ENCODE data around the gene ANKS4B. TPM values are rescaled to one million over a fixed set of nuclear protein-coding genes. Genes with fewer than 3 reads are reported as not detected.
"Not testable (repeated sequence)": the region's sequence is repeated elsewhere in the genome, so short reads cannot be mapped to it uniquely, and the experiment has no call there.

ANKS4B gene
- total RNA-seq, 1 experiment from 2014 or later, result 3.2 TPM

GRCh38 chr16:21239646-21240045, 6.1 kb downstream of the ANKS4B start:
- Mint-ChIP-seq H3K4me1 (ENCODE audit: low read depth, unreplicated experiment) (peaks cover 12% of the 10 kb centered on the region), H3K36me3 (ENCODE audit: insufficient read depth, unreplicated experiment) (no peaks in the 10 kb centered on the region), H3K9me3 (ENCODE audit: low read depth, unreplicated experiment) (no peaks in the 10 kb centered on the region), H3K4me3 (ENCODE audit: low read depth, unreplicated experiment) (no peak overlapping the region), H3K27me3 (ENCODE audit: unreplicated experiment) (no peaks in the 10 kb centered on the region), H3K27ac (ENCODE audit: unreplicated experiment) (no peak overlapping the region)
- DNase-seq, result no peak
- TF ChIP-seq, protein P1, sequence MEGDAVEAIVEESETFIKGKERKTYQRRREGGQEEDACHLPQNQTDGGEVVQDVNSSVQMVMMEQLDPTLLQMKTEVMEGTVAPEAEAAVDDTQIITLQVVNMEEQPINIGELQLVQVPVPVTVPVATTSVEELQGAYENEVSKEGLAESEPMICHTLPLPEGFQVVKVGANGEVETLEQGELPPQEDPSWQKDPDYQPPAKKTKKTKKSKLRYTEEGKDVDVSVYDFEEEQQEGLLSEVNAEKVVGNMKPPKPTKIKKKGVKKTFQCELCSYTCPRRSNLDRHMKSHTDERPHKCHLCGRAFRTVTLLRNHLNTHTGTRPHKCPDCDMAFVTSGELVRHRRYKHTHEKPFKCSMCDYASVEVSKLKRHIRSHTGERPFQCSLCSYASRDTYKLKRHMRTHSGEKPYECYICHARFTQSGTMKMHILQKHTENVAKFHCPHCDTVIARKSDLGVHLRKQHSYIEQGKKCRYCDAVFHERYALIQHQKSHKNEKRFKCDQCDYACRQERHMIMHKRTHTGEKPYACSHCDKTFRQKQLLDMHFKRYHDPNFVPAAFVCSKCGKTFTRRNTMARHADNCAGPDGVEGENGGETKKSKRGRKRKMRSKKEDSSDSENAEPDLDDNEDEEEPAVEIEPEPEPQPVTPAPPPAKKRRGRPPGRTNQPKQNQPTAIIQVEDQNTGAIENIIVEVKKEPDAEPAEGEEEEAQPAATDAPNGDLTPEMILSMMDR (IDR thresholded peaks at IDR 0.05; ENCODE audit: unreplicated experiment), result no peak
- BruUV-seq (replicated peaks), result no TSS peak
- intact Hi-C loops (cut with micrococcal nuclease; ENCODE audit: unreplicated experiment), result no loop called here
- CTCF ChIA-PET, result no interaction called here

DNA sequence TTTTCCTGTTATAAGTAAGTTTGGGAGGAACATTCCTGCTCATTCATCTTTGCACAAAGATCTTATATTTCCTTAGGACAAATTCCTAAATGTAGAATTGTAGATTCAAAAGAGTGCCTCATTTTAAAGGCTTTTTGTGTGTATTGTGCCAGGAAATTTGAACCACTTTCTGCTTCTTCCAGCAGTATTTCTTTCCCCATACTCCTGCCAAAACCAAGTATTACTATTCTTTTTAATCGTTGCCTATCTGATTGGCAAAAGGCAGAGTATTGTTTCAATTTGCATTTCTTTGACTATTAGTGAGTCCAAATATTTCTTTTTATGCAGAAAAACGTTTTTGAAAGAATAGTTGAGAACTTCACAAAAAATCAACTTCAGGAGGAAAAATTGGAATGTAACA, 9.3 kb downstream of the ANKS4B start:
- no peaks in the 10 kb centered on the region for H3K9me3 Mint-ChIP-seq (ENCODE audit: low read depth, unreplicated experiment)
- CTCF ChIA-PET, result no interaction called here
- intact Hi-C loops (cut with micrococcal nuclease; ENCODE audit: unreplicated experiment), result no loop called here
- no TSS peak for BruUV-seq (replicated peaks)
- TF ChIP-seq, protein P1 (IDR thresholded peaks at IDR 0.05; ENCODE audit: unreplicated experiment), result no peak
- no peak overlapping the region for H3K4me3 Mint-ChIP-seq (ENCODE audit: low read depth, unreplicated experiment)
- no peak overlapping the region for H3K27ac Mint-ChIP-seq (ENCODE audit: unreplicated experiment)
- no peaks in the 10 kb centered on the region for H3K27me3 Mint-ChIP-seq (ENCODE audit: unreplicated experiment)
- DNase-seq, result no peak
- H3K4me1 Mint-ChIP-seq (ENCODE audit: low read depth, unreplicated experiment), result peaks cover 15% of the 10 kb centered on the region
- H3K36me3 Mint-ChIP-seq (ENCODE audit: insufficient read depth, unreplicated experiment), result no peaks in the 10 kb centered on the region

DNA sequence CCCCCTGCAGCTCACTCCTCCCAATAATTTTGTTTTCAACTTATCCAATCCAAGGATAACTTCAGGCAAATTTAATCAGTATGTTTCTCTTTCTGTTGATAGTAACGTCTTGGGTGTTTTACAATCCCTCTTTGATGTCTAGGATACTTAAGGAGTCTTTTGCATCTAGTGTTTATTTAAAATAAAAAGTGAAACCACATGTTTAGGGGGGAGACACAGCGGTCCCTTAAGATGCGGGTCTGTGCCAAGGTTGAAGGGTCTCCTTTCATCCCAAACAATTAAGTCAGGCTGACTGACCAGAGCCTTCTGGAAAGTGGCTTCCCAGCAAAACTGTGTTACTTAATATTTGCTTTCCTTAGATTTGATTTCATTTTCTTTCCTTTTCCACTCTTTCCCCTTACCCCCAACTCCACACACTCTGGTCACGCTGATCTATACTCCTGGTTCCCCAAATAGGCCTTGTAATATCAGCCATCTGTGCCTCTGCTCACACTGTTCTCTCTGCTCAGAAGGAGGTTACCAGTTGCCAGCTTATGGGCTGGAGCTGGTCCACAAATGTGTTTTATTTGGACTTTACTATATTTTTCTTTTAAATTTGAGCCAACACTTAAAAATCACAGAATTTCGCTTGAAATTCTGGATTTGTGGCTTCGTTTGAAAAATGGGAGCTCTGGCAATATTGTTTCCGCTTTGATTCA, 11.2 kb downstream of the ANKS4B start:
- no peaks in the 10 kb centered on the region for H3K36me3 Mint-ChIP-seq (ENCODE audit: insufficient read depth, unreplicated experiment)
- DNase-seq, result no peak
- BruUV-seq (replicated peaks), result no TSS peak
- TF ChIP-seq, protein P1 (IDR thresholded peaks at IDR 0.05; ENCODE audit: unreplicated experiment), result no peak
- CTCF ChIA-PET, result no interaction called here
- H3K4me3 Mint-ChIP-seq (ENCODE audit: low read depth, unreplicated experiment), result no peak overlapping the region
- H3K27me3 Mint-ChIP-seq (ENCODE audit: unreplicated experiment), result no peaks in the 10 kb centered on the region
- no peaks in the 10 kb centered on the region for H3K9me3 Mint-ChIP-seq (ENCODE audit: low read depth, unreplicated experiment)
- intact Hi-C loops (cut with micrococcal nuclease; ENCODE audit: unreplicated experiment), result no loop called here
- peaks cover 15% of the 10 kb centered on the region for H3K4me1 Mint-ChIP-seq (ENCODE audit: low read depth, unreplicated experiment)
- H3K27ac Mint-ChIP-seq (ENCODE audit: unreplicated experiment), result no peak overlapping the region

DNA sequence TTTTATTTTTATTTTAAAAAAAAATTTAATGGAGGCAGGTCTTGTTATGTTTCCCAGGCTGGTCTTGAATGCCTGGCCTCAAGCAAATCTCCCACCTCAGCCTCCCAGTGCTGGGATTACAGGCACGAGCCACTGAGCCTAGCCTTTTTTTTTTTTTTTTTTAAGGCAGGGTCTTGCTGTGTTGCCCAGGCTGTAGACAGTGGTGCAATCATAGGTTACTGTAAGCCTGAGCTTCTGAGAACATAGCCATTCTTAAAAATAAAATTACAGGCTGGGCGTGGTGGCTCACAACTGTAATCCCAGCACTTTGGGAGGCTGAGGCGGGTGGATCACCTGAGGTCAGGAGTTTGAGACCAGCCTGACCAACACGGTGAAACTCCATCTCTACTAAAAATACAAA, 14.7 kb downstream of the ANKS4B start:
- H3K36me3 Mint-ChIP-seq (ENCODE audit: insufficient read depth, unreplicated experiment); intact Hi-C loops (cut with micrococcal nuclease; ENCODE audit: unreplicated experiment); H3K9me3 Mint-ChIP-seq (ENCODE audit: low read depth, unreplicated experiment); H3K27me3 Mint-ChIP-seq (ENCODE audit: unreplicated experiment); H3K27ac Mint-ChIP-seq (ENCODE audit: unreplicated experiment); H3K4me3 Mint-ChIP-seq (ENCODE audit: low read depth, unreplicated experiment); DNase-seq; CTCF ChIA-PET; BruUV-seq (replicated peaks): not testable (repeated sequence)
- peaks cover 15% of the 10 kb centered on the region for H3K4me1 Mint-ChIP-seq (ENCODE audit: low read depth, unreplicated experiment)

DNA sequence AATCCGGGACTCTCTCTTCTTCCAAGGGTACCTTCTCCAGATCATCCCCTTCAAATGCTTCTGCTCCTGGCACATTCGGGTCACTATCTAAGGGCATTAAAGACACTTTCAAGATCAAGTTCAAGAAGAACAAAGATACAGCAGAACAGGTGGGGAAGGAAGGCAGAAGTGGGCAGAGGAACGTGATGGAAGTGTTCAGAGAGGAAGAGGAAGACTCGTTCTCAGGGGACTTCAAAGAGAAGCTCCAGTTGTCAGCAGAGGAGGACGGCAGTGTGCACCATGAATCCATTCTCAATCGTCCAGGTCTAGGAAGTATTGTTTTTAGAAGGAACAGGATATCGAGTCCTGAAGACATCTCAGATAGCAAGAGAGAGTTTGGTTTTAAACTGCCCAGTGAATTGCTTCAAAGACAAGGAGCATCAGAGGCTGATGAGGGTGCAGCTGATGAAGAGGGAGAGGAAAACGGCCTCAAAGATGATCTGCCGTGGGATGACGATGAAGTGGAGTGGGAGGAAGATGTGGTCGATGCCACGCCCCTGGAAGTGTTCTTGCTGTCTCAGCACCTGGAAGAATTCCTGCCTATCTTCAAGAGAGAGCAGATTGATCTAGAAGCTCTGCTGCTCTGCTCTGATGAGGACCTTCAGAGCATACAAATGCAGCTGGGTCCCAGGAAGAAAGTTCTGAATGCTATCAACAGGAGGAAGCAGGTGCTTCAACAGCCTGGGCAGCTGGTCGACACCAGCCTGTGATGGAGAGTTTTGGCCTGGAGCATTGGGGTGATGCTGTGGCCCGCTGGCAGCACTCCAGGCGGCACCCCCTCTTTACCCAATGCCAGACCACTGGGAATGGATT, 16.8 kb downstream of the ANKS4B start:
- peaks cover 15% of the 10 kb centered on the region for H3K4me1 Mint-ChIP-seq (ENCODE audit: low read depth, unreplicated experiment)
- intact Hi-C loops (cut with micrococcal nuclease; ENCODE audit: unreplicated experiment), result no loop called here
- H3K9me3 Mint-ChIP-seq (ENCODE audit: low read depth, unreplicated experiment), result no peaks in the 10 kb centered on the region
- no TSS peak for BruUV-seq (replicated peaks)
- no peaks in the 10 kb centered on the region for H3K36me3 Mint-ChIP-seq (ENCODE audit: insufficient read depth, unreplicated experiment)
- H3K27me3 Mint-ChIP-seq (ENCODE audit: unreplicated experiment), result no peaks in the 10 kb centered on the region
- TF ChIP-seq, protein P1 (IDR thresholded peaks at IDR 0.05; ENCODE audit: unreplicated experiment), result no peak
- CTCF ChIA-PET, result no interaction called here
- no peak for DNase-seq
- H3K4me3 Mint-ChIP-seq (ENCODE audit: low read depth, unreplicated experiment), result no peak overlapping the region
- H3K27ac Mint-ChIP-seq (ENCODE audit: unreplicated experiment), result no peak overlapping the region
